WTC11 (cell line): ENCODE results near the gene DGKG. TPM values are rescaled to one million over a fixed set of nuclear protein-coding genes. Genes with fewer than 3 reads are reported as not detected.

ENCODE experiments used
- ATAC-seq: fragments of 200-7000 bp; cut with Tn5 transposase; 2 replicates; pipeline ENCODE4 v1.10.0; 2021; ENCODE audit warnings: mild to moderate bottlenecking, moderate library complexity
- CTCF ChIA-PET: fragments of 300-600 bp; sonication (Branson Sonifier 250); formaldehyde crosslinking; loops from one replicate; lab custom pipeline; 2021; ENCODE audit warnings: antibody characterized with exemption; lab: Charles Lee
- POLR2A ChIA-PET: fragments of 350-600 bp; sonication (Branson Sonifier 250); formaldehyde crosslinking; loops from one replicate; lab custom pipeline; 2021; ENCODE audit warnings: antibody characterized with exemption; lab: Charles Lee
- DNase-seq: peaks from one replicate; pipeline ENCODE4 v3.0.0; 2021; ENCODE audit warnings: low spot score
- H3K27ac Mint-ChIP-seq: 2 replicates; pipeline ENCODE4 v1.8.0; 2021; ENCODE audit warnings: mixed read lengths
- H3K27me3 Mint-ChIP-seq: 2 replicates; pipeline ENCODE4 v1.8.0; 2021; ENCODE audit warnings: low read depth, mild to moderate bottlenecking, moderate library complexity, mixed read lengths
- H3K36me3 Mint-ChIP-seq: 2 replicates; pipeline ENCODE4 v1.8.0; 2021; ENCODE audit warnings: mixed read lengths
- H3K4me1 Mint-ChIP-seq: 2 replicates; pipeline ENCODE4 v1.8.0; 2022; ENCODE audit warnings: mixed read lengths
- H3K4me3 Mint-ChIP-seq: 2 replicates; pipeline ENCODE4 v1.8.0; 2021; ENCODE audit warnings: mild to moderate bottlenecking, moderate library complexity, mixed read lengths
- H3K9me3 Mint-ChIP-seq: 2 replicates; pipeline ENCODE4 v1.8.0; 2021; ENCODE audit warnings: mixed read lengths
- CBFB ChIP-seq: sonication (generic); formaldehyde crosslinking; IDR thresholded peaks from 2 replicates; pipeline ENCODE4 v1.8.1; 2022; ENCODE audit warnings: mild to moderate bottlenecking, low read depth, missing genetic modification reagents
- ESRRA ChIP-seq: sonication (generic); formaldehyde crosslinking; IDR thresholded peaks from 2 replicates; pipeline ENCODE4 v1.8.1; 2022; ENCODE audit warnings: mild to moderate bottlenecking, missing genetic modification reagents, borderline replicate concordance
- JAZF1 ChIP-seq: fragments of 250-450 bp; sonication (Bioruptor Pico); IDR thresholded peaks from 2 replicates; pipeline ENCODE4 v1.9.0; 2021; ENCODE audit warnings: moderate library complexity, mild to moderate bottlenecking, inconsistent platforms
- JUN ChIP-seq: sonication (generic); formaldehyde crosslinking; IDR thresholded peaks from 2 replicates; pipeline ENCODE4 v1.8.0; 2023; ENCODE audit warnings: mild to moderate bottlenecking, missing genetic modification reagents
- NFATC4 ChIP-seq: fragments of 250-450 bp; sonication (Bioruptor Pico); IDR thresholded peaks from 2 replicates; pipeline ENCODE4 v1.9.0; 2021; ENCODE audit warnings: mild to moderate bottlenecking
- RELA ChIP-seq: sonication (generic); formaldehyde crosslinking; IDR thresholded peaks from 2 replicates; pipeline ENCODE4 v1.8.1; 2022; ENCODE audit warnings: missing genetic modification reagents, mild to moderate bottlenecking, borderline replicate concordance
- ZNF121 ChIP-seq: sonication (generic); formaldehyde crosslinking; IDR thresholded peaks from 2 replicates; pipeline ENCODE4 v1.8.0; 2023; ENCODE audit warnings: missing genetic modification reagents
- ZNF232 ChIP-seq: sonication (generic); formaldehyde crosslinking; IDR thresholded peaks from 2 replicates; pipeline ENCODE4 v1.8.0; 2022; ENCODE audit warnings: mild to moderate bottlenecking, missing genetic modification reagents
- total RNA-seq: library from RNA; stranded (reverse); gene quantifications from 3 replicates; pipeline ENCODE4 v1.2.3, GENCODE V29; 2021
- TF ChIP-seq, protein P1 (sequence below): sonication (generic); formaldehyde crosslinking; IDR thresholded peaks from 2 replicates; pipeline ENCODE4 v1.8.1; 2022; ENCODE audit warnings: low read depth, missing genetic modification reagents, borderline replicate concordance
- TF ChIP-seq, protein P2 (sequence below): fragments of 250-450 bp; sonication (Bioruptor Pico); IDR thresholded peaks from 2 replicates; pipeline ENCODE4 v1.9.0; 2021; ENCODE audit warnings: mild to moderate bottlenecking
- TF ChIP-seq, protein P3 (sequence below): fragments of 250-450 bp; sonication (Bioruptor Pico); IDR thresholded peaks from 2 replicates; pipeline ENCODE4 v1.9.0; 2021; ENCODE audit warnings: moderate library complexity, mild to moderate bottlenecking, inconsistent platforms, borderline replicate concordance
- TF ChIP-seq, protein P4 (sequence below): fragments of 250-450 bp; sonication (Bioruptor Pico); IDR thresholded peaks from 2 replicates; pipeline ENCODE4 v1.8.0; 2021; ENCODE audit warnings: mild to moderate bottlenecking
- TF ChIP-seq, protein P5 (sequence below): sonication (generic); formaldehyde crosslinking; IDR thresholded peaks from 2 replicates; pipeline ENCODE4 v1.8.0; 2022; ENCODE audit warnings: mild to moderate bottlenecking, missing genetic modification reagents
- TF ChIP-seq, protein P6 (sequence below): sonication (generic); formaldehyde crosslinking; conservative IDR thresholded peaks from 2 replicates; pipeline ENCODE4 v1.8.1; 2023; ENCODE audit warnings: mild to moderate bottlenecking, low read depth, missing genetic modification reagents, moderate library complexity
- TF ChIP-seq, protein P7 (sequence below): sonication (generic); formaldehyde crosslinking; IDR thresholded peaks from 2 replicates; pipeline ENCODE4 v1.8.0; 2022; ENCODE audit warnings: mild to moderate bottlenecking, missing genetic modification reagents
- TF ChIP-seq, protein P8 (sequence below): sonication (generic); formaldehyde crosslinking; IDR thresholded peaks from 2 replicates; pipeline ENCODE4 v1.8.0; 2022; ENCODE audit warnings: mild to moderate bottlenecking, missing genetic modification reagents

The DGKG gene
- total RNA-seq, 1 experiment from 2014 or later = 0.92 TPM

DNA sequence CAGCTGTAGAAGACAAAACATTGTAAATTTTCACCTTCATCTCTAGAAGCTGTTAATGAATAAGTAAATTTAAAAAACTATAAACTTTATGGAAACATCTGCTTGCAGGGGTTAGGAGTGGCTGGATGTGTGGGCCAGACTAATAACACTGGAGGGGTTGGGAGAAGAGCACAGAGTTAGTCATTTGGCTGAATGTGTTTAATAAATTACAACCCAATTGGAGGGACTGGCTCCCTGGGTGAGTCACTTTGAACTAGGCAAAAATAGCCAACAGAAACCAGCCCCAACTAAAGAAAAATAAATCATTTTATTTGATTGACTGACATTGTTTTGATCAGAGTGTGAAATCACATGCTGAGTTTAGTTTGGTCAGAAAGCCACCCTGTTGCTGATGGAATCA, 21.8 kb downstream of the DGKG start (continued):
- TF ChIP-seq, protein P1, sequence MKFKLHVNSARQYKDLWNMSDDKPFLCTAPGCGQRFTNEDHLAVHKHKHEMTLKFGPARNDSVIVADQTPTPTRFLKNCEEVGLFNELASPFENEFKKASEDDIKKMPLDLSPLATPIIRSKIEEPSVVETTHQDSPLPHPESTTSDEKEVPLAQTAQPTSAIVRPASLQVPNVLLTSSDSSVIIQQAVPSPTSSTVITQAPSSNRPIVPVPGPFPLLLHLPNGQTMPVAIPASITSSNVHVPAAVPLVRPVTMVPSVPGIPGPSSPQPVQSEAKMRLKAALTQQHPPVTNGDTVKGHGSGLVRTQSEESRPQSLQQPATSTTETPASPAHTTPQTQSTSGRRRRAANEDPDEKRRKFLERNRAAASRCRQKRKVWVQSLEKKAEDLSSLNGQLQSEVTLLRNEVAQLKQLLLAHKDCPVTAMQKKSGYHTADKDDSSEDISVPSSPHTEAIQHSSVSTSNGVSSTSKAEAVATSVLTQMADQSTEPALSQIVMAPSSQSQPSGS (CRISPR knock-in tag) = no peak
- TF ChIP-seq, all 79 proteins: peak for 0

DNA sequence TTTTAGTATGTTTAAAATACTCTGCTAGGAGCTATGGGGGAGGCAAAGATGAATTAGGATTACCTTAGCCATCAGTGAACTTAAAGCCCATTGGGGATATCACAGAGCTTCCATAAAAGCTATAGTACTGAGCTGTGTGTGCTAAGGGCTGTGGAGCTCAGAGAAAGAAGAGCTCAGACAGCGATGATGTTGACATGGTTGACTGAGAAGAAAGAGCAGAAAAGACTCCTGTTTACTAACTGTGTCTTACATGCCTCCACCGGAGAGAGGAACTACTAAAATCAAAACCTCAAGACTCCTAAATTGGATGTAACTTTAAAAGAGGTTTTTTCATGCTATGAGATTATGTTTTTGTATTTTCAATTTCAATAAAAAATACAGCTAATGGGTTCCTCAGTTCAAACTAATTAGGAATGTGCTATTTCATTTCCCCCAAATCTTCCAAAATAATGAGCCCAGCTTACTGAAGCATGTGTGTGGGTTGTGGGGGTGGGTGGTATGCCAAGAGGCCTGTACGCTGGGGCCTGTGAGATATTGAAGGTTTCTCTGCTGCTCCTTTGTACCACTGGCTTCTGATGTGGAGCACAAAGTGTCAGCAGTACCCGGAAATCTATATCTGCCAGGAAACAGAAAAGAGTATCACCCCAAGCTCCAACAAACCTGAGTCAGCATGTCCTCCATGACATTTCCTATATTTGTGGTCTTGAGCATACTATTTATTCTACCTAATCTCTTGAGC, 22.7 kb downstream of the DGKG start:
- H3K27me3 Mint-ChIP-seq = no peaks in the 10 kb centered on the region; the same call in 1 of the 2 replicates
- H3K36me3 Mint-ChIP-seq = no peaks in the 10 kb centered on the region
- TF ChIP-seq JUN (CRISPR knock-in tag) (no peak), ZNF121 (no peak), JAZF1 (no peak), RELA (CRISPR knock-in tag) (no peak), ESRRA (no peak), ZNF232 (CRISPR knock-in tag) (no peak)
- TF ChIP-seq, protein P2, sequence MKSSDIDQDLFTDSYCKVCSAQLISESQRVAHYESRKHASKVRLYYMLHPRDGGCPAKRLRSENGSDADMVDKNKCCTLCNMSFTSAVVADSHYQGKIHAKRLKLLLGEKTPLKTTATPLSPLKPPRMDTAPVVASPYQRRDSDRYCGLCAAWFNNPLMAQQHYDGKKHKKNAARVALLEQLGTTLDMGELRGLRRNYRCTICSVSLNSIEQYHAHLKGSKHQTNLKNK = no peak
- TF ChIP-seq, protein P3, sequence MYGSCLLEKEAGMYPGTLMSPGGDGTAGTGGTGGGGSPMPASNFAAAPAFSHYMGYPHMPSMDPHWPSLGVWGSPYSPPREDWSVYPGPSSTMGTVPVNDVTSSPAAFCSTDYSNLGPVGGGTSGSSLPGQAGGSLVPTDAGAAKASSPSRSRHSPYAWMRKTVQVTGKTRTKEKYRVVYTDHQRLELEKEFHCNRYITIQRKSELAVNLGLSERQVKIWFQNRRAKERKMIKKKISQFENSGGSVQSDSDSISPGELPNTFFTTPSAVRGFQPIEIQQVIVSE (CRISPR knock-in tag) = no peak
- TF ChIP-seq, protein P4, sequence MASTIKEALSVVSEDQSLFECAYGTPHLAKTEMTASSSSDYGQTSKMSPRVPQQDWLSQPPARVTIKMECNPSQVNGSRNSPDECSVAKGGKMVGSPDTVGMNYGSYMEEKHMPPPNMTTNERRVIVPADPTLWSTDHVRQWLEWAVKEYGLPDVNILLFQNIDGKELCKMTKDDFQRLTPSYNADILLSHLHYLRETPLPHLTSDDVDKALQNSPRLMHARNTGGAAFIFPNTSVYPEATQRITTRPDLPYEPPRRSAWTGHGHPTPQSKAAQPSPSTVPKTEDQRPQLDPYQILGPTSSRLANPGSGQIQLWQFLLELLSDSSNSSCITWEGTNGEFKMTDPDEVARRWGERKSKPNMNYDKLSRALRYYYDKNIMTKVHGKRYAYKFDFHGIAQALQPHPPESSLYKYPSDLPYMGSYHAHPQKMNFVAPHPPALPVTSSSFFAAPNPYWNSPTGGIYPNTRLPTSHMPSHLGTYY (CRISPR knock-in tag) = no peak
- TF ChIP-seq, protein P5, sequence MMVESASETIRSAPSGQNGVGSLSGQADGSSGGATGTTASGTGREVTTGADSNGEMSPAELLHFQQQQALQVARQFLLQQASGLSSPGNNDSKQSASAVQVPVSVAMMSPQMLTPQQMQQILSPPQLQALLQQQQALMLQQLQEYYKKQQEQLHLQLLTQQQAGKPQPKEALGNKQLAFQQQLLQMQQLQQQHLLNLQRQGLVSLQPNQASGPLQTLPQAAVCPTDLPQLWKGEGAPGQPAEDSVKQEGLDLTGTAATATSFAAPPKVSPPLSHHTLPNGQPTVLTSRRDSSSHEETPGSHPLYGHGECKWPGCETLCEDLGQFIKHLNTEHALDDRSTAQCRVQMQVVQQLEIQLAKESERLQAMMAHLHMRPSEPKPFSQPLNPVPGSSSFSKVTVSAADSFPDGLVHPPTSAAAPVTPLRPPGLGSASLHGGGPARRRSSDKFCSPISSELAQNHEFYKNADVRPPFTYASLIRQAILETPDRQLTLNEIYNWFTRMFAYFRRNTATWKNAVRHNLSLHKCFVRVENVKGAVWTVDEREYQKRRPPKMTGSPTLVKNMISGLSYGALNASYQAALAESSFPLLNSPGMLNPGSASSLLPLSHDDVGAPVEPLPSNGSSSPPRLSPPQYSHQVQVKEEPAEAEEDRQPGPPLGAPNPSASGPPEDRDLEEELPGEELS (CRISPR knock-in tag) = no peak
- TF ChIP-seq, protein P6, sequence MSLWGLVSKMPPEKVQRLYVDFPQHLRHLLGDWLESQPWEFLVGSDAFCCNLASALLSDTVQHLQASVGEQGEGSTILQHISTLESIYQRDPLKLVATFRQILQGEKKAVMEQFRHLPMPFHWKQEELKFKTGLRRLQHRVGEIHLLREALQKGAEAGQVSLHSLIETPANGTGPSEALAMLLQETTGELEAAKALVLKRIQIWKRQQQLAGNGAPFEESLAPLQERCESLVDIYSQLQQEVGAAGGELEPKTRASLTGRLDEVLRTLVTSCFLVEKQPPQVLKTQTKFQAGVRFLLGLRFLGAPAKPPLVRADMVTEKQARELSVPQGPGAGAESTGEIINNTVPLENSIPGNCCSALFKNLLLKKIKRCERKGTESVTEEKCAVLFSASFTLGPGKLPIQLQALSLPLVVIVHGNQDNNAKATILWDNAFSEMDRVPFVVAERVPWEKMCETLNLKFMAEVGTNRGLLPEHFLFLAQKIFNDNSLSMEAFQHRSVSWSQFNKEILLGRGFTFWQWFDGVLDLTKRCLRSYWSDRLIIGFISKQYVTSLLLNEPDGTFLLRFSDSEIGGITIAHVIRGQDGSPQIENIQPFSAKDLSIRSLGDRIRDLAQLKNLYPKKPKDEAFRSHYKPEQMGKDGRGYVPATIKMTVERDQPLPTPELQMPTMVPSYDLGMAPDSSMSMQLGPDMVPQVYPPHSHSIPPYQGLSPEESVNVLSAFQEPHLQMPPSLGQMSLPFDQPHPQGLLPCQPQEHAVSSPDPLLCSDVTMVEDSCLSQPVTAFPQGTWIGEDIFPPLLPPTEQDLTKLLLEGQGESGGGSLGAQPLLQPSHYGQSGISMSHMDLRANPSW (CRISPR knock-in tag) = no peak
- ATAC-seq (no peak), DNase-seq (no peak)
- no peak overlapping the region for H3K27ac Mint-ChIP-seq
- ChIA-PET CTCF (interaction anchor here (1.1 kb wide), 1 partner anchor 201 kb away, joined by 3 read pairs; no protein-coding TSS in a partner anchor), POLR2A (no interaction called here)
- peaks cover 3% of the 10 kb centered on the region for H3K9me3 Mint-ChIP-seq
- no peaks in the 10 kb centered on the region for H3K4me1 Mint-ChIP-seq
- H3K4me3 Mint-ChIP-seq = no peak overlapping the region

DNA sequence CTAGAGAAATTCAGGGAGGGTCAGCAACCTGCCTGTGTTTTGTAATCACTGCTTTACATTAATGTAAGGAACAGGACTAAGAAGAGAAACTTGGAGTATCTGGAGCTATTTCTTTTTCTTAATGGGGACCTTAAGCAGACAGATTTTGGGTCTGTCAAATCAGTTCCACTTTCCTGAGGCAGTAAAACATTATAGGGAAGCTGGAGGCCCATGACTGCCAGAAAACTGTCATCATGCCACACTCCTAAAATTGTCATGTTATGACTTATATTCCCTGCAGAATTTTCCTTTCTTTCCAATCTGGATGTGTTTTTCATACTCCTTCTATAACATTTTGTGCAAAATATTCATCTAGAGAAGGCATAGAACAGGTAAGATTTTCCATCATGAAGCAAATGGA, 28.8 kb downstream of the DGKG start:
- ChIA-PET POLR2A (interaction anchor here (0.8 kb wide), 1 partner anchor 66 kb away, joined by 3 read pairs; no protein-coding TSS in a partner anchor), CTCF (interaction anchor here (1.0 to 1.3 kb wide), 2 partner anchors 22 to 207 kb away, joined by 3 to 4 read pairs; no protein-coding TSS in a partner anchor)
- TF ChIP-seq, protein P7, sequence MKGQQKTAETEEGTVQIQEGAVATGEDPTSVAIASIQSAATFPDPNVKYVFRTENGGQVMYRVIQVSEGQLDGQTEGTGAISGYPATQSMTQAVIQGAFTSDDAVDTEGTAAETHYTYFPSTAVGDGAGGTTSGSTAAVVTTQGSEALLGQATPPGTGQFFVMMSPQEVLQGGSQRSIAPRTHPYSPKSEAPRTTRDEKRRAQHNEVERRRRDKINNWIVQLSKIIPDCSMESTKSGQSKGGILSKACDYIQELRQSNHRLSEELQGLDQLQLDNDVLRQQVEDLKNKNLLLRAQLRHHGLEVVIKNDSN (CRISPR knock-in tag) = no peak
- TF ChIP-seq, protein P1 (CRISPR knock-in tag) = no peak
- TF ChIP-seq CBFB (no peak), JAZF1 (no peak), RELA (CRISPR knock-in tag) (no peak), NFATC4 (no peak)
- TF ChIP-seq, protein P8, sequence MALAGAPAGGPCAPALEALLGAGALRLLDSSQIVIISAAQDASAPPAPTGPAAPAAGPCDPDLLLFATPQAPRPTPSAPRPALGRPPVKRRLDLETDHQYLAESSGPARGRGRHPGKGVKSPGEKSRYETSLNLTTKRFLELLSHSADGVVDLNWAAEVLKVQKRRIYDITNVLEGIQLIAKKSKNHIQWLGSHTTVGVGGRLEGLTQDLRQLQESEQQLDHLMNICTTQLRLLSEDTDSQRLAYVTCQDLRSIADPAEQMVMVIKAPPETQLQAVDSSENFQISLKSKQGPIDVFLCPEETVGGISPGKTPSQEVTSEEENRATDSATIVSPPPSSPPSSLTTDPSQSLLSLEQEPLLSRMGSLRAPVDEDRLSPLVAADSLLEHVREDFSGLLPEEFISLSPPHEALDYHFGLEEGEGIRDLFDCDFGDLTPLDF (CRISPR knock-in tag) = no peak
- Mint-ChIP-seq H3K36me3 (no peaks in the 10 kb centered on the region), H3K27ac (no peak overlapping the region), H3K4me3 (no peak overlapping the region), H3K9me3 (no peaks in the 10 kb centered on the region), H3K4me1 (no peaks in the 10 kb centered on the region), H3K27me3 (no peaks in the 10 kb centered on the region; the same call in 1 of the 2 replicates)
- ATAC-seq (no peak), DNase-seq (no peak)
